Endothelial cell of umbilical vein (primary cell): ENCODE results near the gene CNDP1. TPM values are rescaled to one million over a fixed set of nuclear protein-coding genes. Genes with fewer than 3 reads are reported as not detected.

Experiments
- BruUV-seq: library from RNA; stranded (reverse); fragments of 400-500 nt; replicated peaks from 2 replicates; lab custom pipeline; 2021; lab: Mats Ljungman, UMichigan
- CTCF ChIA-PET: fragments of 300-600, 350-600 bp; sonication (Branson Sonifier 250); formaldehyde crosslinking; loops from one replicate; lab custom pipeline; 2021; ENCODE audit warnings: antibody characterized with exemption, inconsistent platforms; lab: Charles Lee
- POLR2A ChIA-PET: fragments of 300-600, 350-600 bp; sonication (Branson Sonifier 250); formaldehyde crosslinking; loops from one replicate; lab custom pipeline; 2021; ENCODE audit warnings: antibody characterized with exemption, inconsistent platforms; lab: Charles Lee
- DNase-seq: peaks from one replicate; pipeline ENCODE4 v3.0.0-alpha.2; 2011; ENCODE audit warnings: low read depth, low spot score
- FAIRE-seq: peaks from 2 replicates; lab custom pipeline; 2011; peaks lifted over from hg19 to GRCh38; lab: Jason Lieb, UNC
- H2AFZ ChIP-seq: 2 replicates; pipeline ENCODE4 v1.6.0; 2012; ENCODE audit warnings: low read depth, low read length, control low read depth, inconsistent platforms
- H3K27ac ChIP-seq: 2 replicates; pipeline ENCODE4 v1.5.1; 2011; ENCODE audit warnings: low read depth, mild to moderate bottlenecking, control low read depth, low read length, moderate library complexity; ENCODE audit not compliant: insufficient read depth
- H3K27me3 ChIP-seq, 2 experiments: 2 replicates each; pipeline versions ENCODE4 v1.6.0 to v1.6.1; 2011; ENCODE audit warnings: low read length in 2 of 2, mixed read lengths in 1 of 2; ENCODE audit not compliant: control insufficient read depth in 2 of 2, insufficient read depth in 2 of 2
- H3K36me3 ChIP-seq, 2 experiments: 2 replicates in 1 of 2; 3 replicates in 1 of 2; pipeline ENCODE4 v1.5.1; 2011; ENCODE audit warnings: low read length in 2 of 2, mild to moderate bottlenecking in 1 of 2, moderate library complexity in 1 of 2; ENCODE audit not compliant: control insufficient read depth in 2 of 2, insufficient read depth in 2 of 2; ENCODE audit errors: extremely low read depth in 1 of 2
- H3K4me1 ChIP-seq: 3 replicates; pipeline ENCODE4 v1.5.1; 2011; ENCODE audit warnings: mild to moderate bottlenecking, low read length; ENCODE audit not compliant: control insufficient read depth, insufficient read depth; ENCODE audit errors: extremely low read depth
- H3K4me2 ChIP-seq: 2 replicates; pipeline ENCODE4 v1.6.1; 2011; ENCODE audit warnings: low read length, control low read depth, mixed read lengths; ENCODE audit not compliant: insufficient read depth
- H3K4me3 ChIP-seq, 3 experiments: fragments of 200-600 bp in 1 of 3; sonication (generic), shearing (Covaris generic) in 1 of 3; replicated peaks in 1 of 3; 2 replicates each; pipeline ENCODE4 v1.5.1; 2011 to 2016; ENCODE audit warnings: control low read depth in 3 of 3, low read length in 3 of 3, mild to moderate bottlenecking in 2 of 3, inconsistent platforms in 1 of 3, low read depth in 1 of 3, moderate library complexity in 1 of 3; ENCODE audit not compliant: insufficient read depth in 1 of 3
- H3K79me2 ChIP-seq: 2 replicates; pipeline ENCODE4 v1.6.0; 2012; ENCODE audit warnings: low read length, inconsistent platforms; ENCODE audit not compliant: control insufficient read depth, insufficient read depth
- H3K9ac ChIP-seq: replicated peaks from 2 replicates; pipeline ENCODE3; 2011; ENCODE audit warnings: low read length, control low read depth; ENCODE audit not compliant: insufficient read depth; ENCODE audit errors: extremely low read depth
- H3K9me1 ChIP-seq: replicated peaks from 3 replicates; pipeline ENCODE4 v1.6.0; 2011; ENCODE audit warnings: mild to moderate bottlenecking, low read length; ENCODE audit not compliant: control insufficient read depth, insufficient read depth; ENCODE audit errors: extremely low read depth
- H3K9me3 ChIP-seq: replicated peaks from 2 replicates; pipeline ENCODE4 v1.5.1; 2012; ENCODE audit warnings: low read length, inconsistent platforms; ENCODE audit not compliant: control insufficient read depth, insufficient read depth
- H4K20me1 ChIP-seq: replicated peaks from 2 replicates; pipeline ENCODE3; 2011; ENCODE audit warnings: mild to moderate bottlenecking, low read length; ENCODE audit not compliant: control insufficient read depth, insufficient read depth; ENCODE audit errors: extremely low read depth
- EZH2 ChIP-seq: IDR thresholded peaks from 2 replicates; pipeline ENCODE4 v1.6.1; 2012; ENCODE audit warnings: borderline replicate concordance, low read depth, mild to moderate bottlenecking, moderate library complexity, low read length, inconsistent platforms; ENCODE audit not compliant: severe bottlenecking
- FOS ChIP-seq: IDR thresholded peaks from 2 replicates; pipeline ENCODE4 v1.6.1; 2011; ENCODE audit warnings: mild to moderate bottlenecking, low read length, moderate library complexity, borderline replicate concordance; ENCODE audit not compliant: insufficient read depth
- GATA2 ChIP-seq: IDR thresholded peaks from 2 replicates; pipeline ENCODE4 v1.7.0; 2011; ENCODE audit warnings: low read depth, mild to moderate bottlenecking, moderate library complexity, mixed read lengths, low read length; ENCODE audit not compliant: insufficient read length, insufficient read depth
- JUN ChIP-seq: IDR thresholded peaks from 2 replicates; pipeline ENCODE4 v1.6.1; 2011; ENCODE audit warnings: borderline replicate concordance, low read depth; ENCODE audit not compliant: insufficient read length, insufficient read depth
- POLR2A ChIP-seq: IDR thresholded peaks from 2 replicates; pipeline ENCODE4 v1.6.1; 2012; ENCODE audit warnings: low read depth, mild to moderate bottlenecking, control low read depth, low read length
- POLR2AphosphoS5 ChIP-seq: IDR thresholded peaks from 2 replicates; pipeline ENCODE4 v1.6.1; 2012; ENCODE audit warnings: low read depth, mild to moderate bottlenecking, control low read depth, low read length, moderate library complexity; ENCODE audit not compliant: insufficient read depth
- dilution Hi-C: fragments of 300-500 bp; cut with MboI; formaldehyde crosslinking; loops from one replicate; pipeline ENCODE4 v1.15.0; 2019; ENCODE audit warnings: low sequenced_read_pairs; ENCODE audit not compliant: extremely low pct_ligation_motif_present
- intact Hi-C: fragments of 100-400 bp; cut with micrococcal nuclease; formaldehyde crosslinking; loops from one replicate; pipeline ENCODE4 v1.10.0; 2022
- polyA plus RNA-seq, 4 experiments: library from polyadenylated mRNA; depleted of rRNA in 3 of 4; stranded (reverse) in 3 of 4; unstranded in 1 of 4; fragments of >200 nt; gene quantifications; 2 replicates each; pipeline versions ENCODE4 v1.2.1 to v1.2.3, GENCODE V29; 2011 to 2012; ENCODE audit warnings: missing spikeins in 1 of 4
- total RNA-seq: library from RNA; stranded (reverse); gene quantifications from 2 replicates; pipeline ENCODE4 v1.2.3, GENCODE V29; 2021
- TF ChIP-seq, protein P1 (sequence below), 2 donors: IDR thresholded peaks; 1 replicate in 1 of 2; 2 replicates in 1 of 2; pipeline ENCODE4 v1.5.1; 2011; ENCODE audit warnings: low read length in 2 of 2, mild to moderate bottlenecking in 2 of 2, moderate library complexity in 2 of 2, control low read depth in 1 of 2, inconsistent platforms in 1 of 2, low read depth in 1 of 2; ENCODE audit not compliant: insufficient read depth in 1 of 2; ENCODE audit errors: extremely low read depth in 1 of 2
- TF ChIP-seq, protein P2 (sequence below): IDR thresholded peaks from 2 replicates; pipeline ENCODE4 v1.6.1; 2011; ENCODE audit not compliant: insufficient read depth, insufficient read length

Gene CNDP1
- total and polyA plus RNA-seq, 2 donors (not counting 3 experiments of a cell fraction or from before 2014, with no cell fraction given), result not detected

DNA sequence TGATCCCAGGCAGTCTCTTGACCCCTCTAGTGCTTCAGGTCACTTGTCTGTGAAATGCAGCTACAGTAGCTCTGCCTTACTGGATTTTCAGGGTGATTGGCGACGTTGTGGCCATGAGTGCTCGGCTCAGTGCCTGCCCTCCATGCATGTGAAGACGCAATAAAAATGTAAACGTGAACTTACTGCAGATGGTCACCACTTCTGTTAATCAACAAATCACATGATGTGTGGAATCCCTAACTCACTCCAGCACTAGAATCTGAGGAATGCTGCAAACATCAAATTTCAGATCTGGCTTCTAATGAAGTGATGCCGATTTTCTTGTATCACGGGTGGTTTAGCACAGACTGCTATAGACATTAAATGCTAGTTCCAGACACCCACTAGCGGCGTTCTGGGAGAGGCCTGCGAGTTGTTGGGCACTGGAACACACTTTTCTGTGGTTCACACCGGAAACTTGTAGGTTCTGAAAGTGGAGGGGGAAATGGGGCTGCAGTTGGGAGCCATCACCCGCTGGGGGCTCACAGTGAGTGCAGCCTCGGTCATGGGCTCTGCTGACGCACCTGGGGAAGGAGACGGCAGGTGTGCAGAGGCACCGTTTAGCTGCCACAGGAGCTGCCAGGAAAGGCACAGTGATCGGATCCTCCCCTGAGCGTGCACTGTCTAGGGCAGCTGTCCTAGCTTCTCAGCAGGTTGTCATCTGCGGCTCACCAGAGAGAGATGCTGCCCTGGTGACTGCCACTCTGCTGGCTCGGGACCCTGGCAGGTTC, 6.5 kb downstream of the CNDP1 start:
- H2AFZ ChIP-seq, result no peak overlapping the region
- H3K27ac ChIP-seq, result no peak overlapping the region
- no peaks in the 10 kb centered on the region for H4K20me1 ChIP-seq
- TF ChIP-seq, protein P1, sequence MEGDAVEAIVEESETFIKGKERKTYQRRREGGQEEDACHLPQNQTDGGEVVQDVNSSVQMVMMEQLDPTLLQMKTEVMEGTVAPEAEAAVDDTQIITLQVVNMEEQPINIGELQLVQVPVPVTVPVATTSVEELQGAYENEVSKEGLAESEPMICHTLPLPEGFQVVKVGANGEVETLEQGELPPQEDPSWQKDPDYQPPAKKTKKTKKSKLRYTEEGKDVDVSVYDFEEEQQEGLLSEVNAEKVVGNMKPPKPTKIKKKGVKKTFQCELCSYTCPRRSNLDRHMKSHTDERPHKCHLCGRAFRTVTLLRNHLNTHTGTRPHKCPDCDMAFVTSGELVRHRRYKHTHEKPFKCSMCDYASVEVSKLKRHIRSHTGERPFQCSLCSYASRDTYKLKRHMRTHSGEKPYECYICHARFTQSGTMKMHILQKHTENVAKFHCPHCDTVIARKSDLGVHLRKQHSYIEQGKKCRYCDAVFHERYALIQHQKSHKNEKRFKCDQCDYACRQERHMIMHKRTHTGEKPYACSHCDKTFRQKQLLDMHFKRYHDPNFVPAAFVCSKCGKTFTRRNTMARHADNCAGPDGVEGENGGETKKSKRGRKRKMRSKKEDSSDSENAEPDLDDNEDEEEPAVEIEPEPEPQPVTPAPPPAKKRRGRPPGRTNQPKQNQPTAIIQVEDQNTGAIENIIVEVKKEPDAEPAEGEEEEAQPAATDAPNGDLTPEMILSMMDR (IDR thresholded peaks at IDR 0.05; ENCODE audit: extremely low read depth in 1 of 2, insufficient read depth in 1 of 2, low read depth in 1 of 2, low read length in 2 of 2), result no peak
- no peak for TF ChIP-seq GATA2
- TF ChIP-seq POLR2AphosphoS5, result no peak
- no peak for TF ChIP-seq JUN
- TF ChIP-seq EZH2, result no peak
- TF ChIP-seq, protein P2, sequence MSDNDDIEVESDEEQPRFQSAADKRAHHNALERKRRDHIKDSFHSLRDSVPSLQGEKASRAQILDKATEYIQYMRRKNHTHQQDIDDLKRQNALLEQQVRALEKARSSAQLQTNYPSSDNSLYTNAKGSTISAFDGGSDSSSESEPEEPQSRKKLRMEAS, result no peak
- no peak for TF ChIP-seq FOS
- no peak for TF ChIP-seq POLR2A
- no peak overlapping the region for H3K9ac ChIP-seq
- H3K4me2 ChIP-seq, result no peak overlapping the region
- H3K27me3 ChIP-seq, result no peaks in the 10 kb centered on the region
- H3K36me3 ChIP-seq, result no peaks in the 10 kb centered on the region
- intact Hi-C loops, result no loop called here
- dilution Hi-C loops, result no loop called here
- no peak for FAIRE-seq
- POLR2A ChIA-PET, result no interaction called here
- H3K9me3 ChIP-seq, result no peaks in the 10 kb centered on the region
- no peaks in the 10 kb centered on the region for H3K4me1 ChIP-seq
- CTCF ChIA-PET, result interaction anchor here (1.7 kb wide), 1 partner anchor 11 kb away, joined by 10 read pairs; no protein-coding TSS in a partner anchor
- H3K9me1 ChIP-seq, result no peaks in the 10 kb centered on the region
- DNase-seq, result no peak
- BruUV-seq, result no TSS peak
- no peak overlapping the region for H3K4me3 ChIP-seq
- H3K79me2 ChIP-seq, result no peaks in the 10 kb centered on the region
